Endothelial cell of umbilical vein (primary cell): ENCODE measurements around the gene TM9SF4. TPM values are rescaled to one million over a fixed set of nuclear protein-coding genes. Genes with fewer than 3 reads are reported as not detected.

Experiments used
- BruUV-seq: library from RNA; stranded (reverse); fragments of 400-500 nt; replicated peaks from 2 replicates; lab custom pipeline; 2021; lab: Mats Ljungman, UMichigan
- CTCF ChIA-PET: fragments of 300-600, 350-600 bp; sonication (Branson Sonifier 250); formaldehyde crosslinking; loops from one replicate; lab custom pipeline; 2021; ENCODE audit warnings: antibody characterized with exemption, inconsistent platforms; lab: Charles Lee
- POLR2A ChIA-PET: fragments of 300-600, 350-600 bp; sonication (Branson Sonifier 250); formaldehyde crosslinking; loops from one replicate; lab custom pipeline; 2021; ENCODE audit warnings: antibody characterized with exemption, inconsistent platforms; lab: Charles Lee
- DNase-seq: peaks from one replicate; pipeline ENCODE4 v3.0.0-alpha.2; 2011; ENCODE audit warnings: low read depth, low spot score
- FAIRE-seq: peaks from 2 replicates; lab custom pipeline; 2011; peaks lifted over from hg19 to GRCh38; lab: Jason Lieb, UNC
- H2AFZ ChIP-seq: 2 replicates; pipeline ENCODE4 v1.6.0; 2012; ENCODE audit warnings: low read depth, low read length, control low read depth, inconsistent platforms
- H3K27ac ChIP-seq: 2 replicates; pipeline ENCODE4 v1.5.1; 2011; ENCODE audit warnings: low read depth, mild to moderate bottlenecking, control low read depth, low read length, moderate library complexity; ENCODE audit not compliant: insufficient read depth
- H3K27me3 ChIP-seq, 2 experiments: 2 replicates each; pipeline versions ENCODE4 v1.6.0 to v1.6.1; 2011; ENCODE audit warnings: low read length in 2 of 2, mixed read lengths in 1 of 2; ENCODE audit not compliant: control insufficient read depth in 2 of 2, insufficient read depth in 2 of 2
- H3K36me3 ChIP-seq, 2 experiments: 2 replicates in 1 of 2; 3 replicates in 1 of 2; pipeline ENCODE4 v1.5.1; 2011; ENCODE audit warnings: low read length in 2 of 2, mild to moderate bottlenecking in 1 of 2, moderate library complexity in 1 of 2; ENCODE audit not compliant: control insufficient read depth in 2 of 2, insufficient read depth in 2 of 2; ENCODE audit errors: extremely low read depth in 1 of 2
- H3K4me1 ChIP-seq: 3 replicates; pipeline ENCODE4 v1.5.1; 2011; ENCODE audit warnings: mild to moderate bottlenecking, low read length; ENCODE audit not compliant: control insufficient read depth, insufficient read depth; ENCODE audit errors: extremely low read depth
- H3K4me2 ChIP-seq: 2 replicates; pipeline ENCODE4 v1.6.1; 2011; ENCODE audit warnings: low read length, control low read depth, mixed read lengths; ENCODE audit not compliant: insufficient read depth
- H3K4me3 ChIP-seq, 3 experiments: fragments of 200-600 bp in 1 of 3; sonication (generic), shearing (Covaris generic) in 1 of 3; replicated peaks in 1 of 3; 2 replicates each; pipeline ENCODE4 v1.5.1; 2011 to 2016; ENCODE audit warnings: control low read depth in 3 of 3, low read length in 3 of 3, mild to moderate bottlenecking in 2 of 3, inconsistent platforms in 1 of 3, low read depth in 1 of 3, moderate library complexity in 1 of 3; ENCODE audit not compliant: insufficient read depth in 1 of 3
- H3K79me2 ChIP-seq: 2 replicates; pipeline ENCODE4 v1.6.0; 2012; ENCODE audit warnings: low read length, inconsistent platforms; ENCODE audit not compliant: control insufficient read depth, insufficient read depth
- H3K9ac ChIP-seq: replicated peaks from 2 replicates; pipeline ENCODE3; 2011; ENCODE audit warnings: low read length, control low read depth; ENCODE audit not compliant: insufficient read depth; ENCODE audit errors: extremely low read depth
- H3K9me1 ChIP-seq: replicated peaks from 3 replicates; pipeline ENCODE4 v1.6.0; 2011; ENCODE audit warnings: mild to moderate bottlenecking, low read length; ENCODE audit not compliant: control insufficient read depth, insufficient read depth; ENCODE audit errors: extremely low read depth
- H3K9me3 ChIP-seq: replicated peaks from 2 replicates; pipeline ENCODE4 v1.5.1; 2012; ENCODE audit warnings: low read length, inconsistent platforms; ENCODE audit not compliant: control insufficient read depth, insufficient read depth
- H4K20me1 ChIP-seq: replicated peaks from 2 replicates; pipeline ENCODE3; 2011; ENCODE audit warnings: mild to moderate bottlenecking, low read length; ENCODE audit not compliant: control insufficient read depth, insufficient read depth; ENCODE audit errors: extremely low read depth
- FOS ChIP-seq: IDR thresholded peaks from 2 replicates; pipeline ENCODE4 v1.6.1; 2011; ENCODE audit warnings: mild to moderate bottlenecking, low read length, moderate library complexity, borderline replicate concordance; ENCODE audit not compliant: insufficient read depth
- JUN ChIP-seq: IDR thresholded peaks from 2 replicates; pipeline ENCODE4 v1.6.1; 2011; ENCODE audit warnings: borderline replicate concordance, low read depth; ENCODE audit not compliant: insufficient read length, insufficient read depth
- POLR2A ChIP-seq: IDR thresholded peaks from 2 replicates; pipeline ENCODE4 v1.6.1; 2012; ENCODE audit warnings: low read depth, mild to moderate bottlenecking, control low read depth, low read length
- dilution Hi-C: fragments of 300-500 bp; cut with MboI; formaldehyde crosslinking; loops from one replicate; pipeline ENCODE4 v1.15.0; 2019; ENCODE audit warnings: low sequenced_read_pairs; ENCODE audit not compliant: extremely low pct_ligation_motif_present
- intact Hi-C: fragments of 100-400 bp; cut with micrococcal nuclease; formaldehyde crosslinking; loops from one replicate; pipeline ENCODE4 v1.10.0; 2022
- polyA plus RNA-seq, 4 experiments: library from polyadenylated mRNA; depleted of rRNA in 3 of 4; stranded (reverse) in 3 of 4; unstranded in 1 of 4; fragments of >200 nt; gene quantifications; 2 replicates each; pipeline versions ENCODE4 v1.2.1 to v1.2.3, GENCODE V29; 2011 to 2012; ENCODE audit warnings: missing spikeins in 1 of 4
- total RNA-seq: library from RNA; stranded (reverse); gene quantifications from 2 replicates; pipeline ENCODE4 v1.2.3, GENCODE V29; 2021
- TF ChIP-seq, protein P1 (sequence below), 2 donors: IDR thresholded peaks; 1 replicate in 1 of 2; 2 replicates in 1 of 2; pipeline ENCODE4 v1.5.1; 2011; ENCODE audit warnings: low read length in 2 of 2, mild to moderate bottlenecking in 2 of 2, moderate library complexity in 2 of 2, control low read depth in 1 of 2, inconsistent platforms in 1 of 2, low read depth in 1 of 2; ENCODE audit not compliant: insufficient read depth in 1 of 2; ENCODE audit errors: extremely low read depth in 1 of 2
- TF ChIP-seq, protein P2 (sequence below): IDR thresholded peaks from 2 replicates; pipeline ENCODE4 v1.6.1; 2011; ENCODE audit not compliant: insufficient read depth, insufficient read length

The TM9SF4 gene
- total and polyA plus RNA-seq, 2 donors (not counting 3 experiments of a cell fraction or from before 2014, with no cell fraction given): 46.4 to 61.9 TPM

GRCh38 chr20:32079655-32080109 lies 29.8 kb upstream of the TM9SF4 start:
- H3K9me1 ChIP-seq: no peaks in the 10 kb centered on the region
- intact Hi-C loops: no loop called here
- no peak overlapping the region for H3K4me2 ChIP-seq
- no peak overlapping the region for H3K27ac ChIP-seq
- no peak overlapping the region for H3K4me3 ChIP-seq
- peaks cover 3% of the 10 kb centered on the region for H3K4me1 ChIP-seq
- no peak for FAIRE-seq
- H3K79me2 ChIP-seq: no peaks in the 10 kb centered on the region
- H3K9ac ChIP-seq: no peak overlapping the region
- no peaks in the 10 kb centered on the region for H3K36me3 ChIP-seq
- H4K20me1 ChIP-seq: no peaks in the 10 kb centered on the region
- dilution Hi-C loops: no loop called here
- DNase-seq: no peak
- H2AFZ ChIP-seq: no peak overlapping the region
- peaks cover 2 to 3% of the 10 kb centered on the region in 2 experiments for H3K27me3 ChIP-seq
- TF ChIP-seq, protein P1, sequence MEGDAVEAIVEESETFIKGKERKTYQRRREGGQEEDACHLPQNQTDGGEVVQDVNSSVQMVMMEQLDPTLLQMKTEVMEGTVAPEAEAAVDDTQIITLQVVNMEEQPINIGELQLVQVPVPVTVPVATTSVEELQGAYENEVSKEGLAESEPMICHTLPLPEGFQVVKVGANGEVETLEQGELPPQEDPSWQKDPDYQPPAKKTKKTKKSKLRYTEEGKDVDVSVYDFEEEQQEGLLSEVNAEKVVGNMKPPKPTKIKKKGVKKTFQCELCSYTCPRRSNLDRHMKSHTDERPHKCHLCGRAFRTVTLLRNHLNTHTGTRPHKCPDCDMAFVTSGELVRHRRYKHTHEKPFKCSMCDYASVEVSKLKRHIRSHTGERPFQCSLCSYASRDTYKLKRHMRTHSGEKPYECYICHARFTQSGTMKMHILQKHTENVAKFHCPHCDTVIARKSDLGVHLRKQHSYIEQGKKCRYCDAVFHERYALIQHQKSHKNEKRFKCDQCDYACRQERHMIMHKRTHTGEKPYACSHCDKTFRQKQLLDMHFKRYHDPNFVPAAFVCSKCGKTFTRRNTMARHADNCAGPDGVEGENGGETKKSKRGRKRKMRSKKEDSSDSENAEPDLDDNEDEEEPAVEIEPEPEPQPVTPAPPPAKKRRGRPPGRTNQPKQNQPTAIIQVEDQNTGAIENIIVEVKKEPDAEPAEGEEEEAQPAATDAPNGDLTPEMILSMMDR (IDR thresholded peaks at IDR 0.05; ENCODE audit: extremely low read depth in 1 of 2, insufficient read depth in 1 of 2, low read depth in 1 of 2, low read length in 2 of 2): no peak
- TF ChIP-seq FOS: no peak
- POLR2A ChIA-PET: no interaction called here
- no peaks in the 10 kb centered on the region for H3K9me3 ChIP-seq
- no TSS peak for BruUV-seq
- CTCF ChIA-PET: interaction anchor here (1.6 to 4.5 kb wide), 2 partner anchors 12 to 13 kb away, joined by 3 to 17 read pairs; no protein-coding TSS in a partner anchor

- H3K9me1 ChIP-seq: no peaks in the 10 kb centered on the region
- H3K27ac ChIP-seq: no peak overlapping the region
- CTCF ChIA-PET: interaction anchor here (4.5 kb wide), 1 partner anchor 11 kb away, joined by 17 read pairs; no protein-coding TSS in a partner anchor
- peaks cover 1 to 3% of the 10 kb centered on the region in 2 experiments for H3K27me3 ChIP-seq
- no peak overlapping the region for H3K9ac ChIP-seq
- TF ChIP-seq POLR2A (no peak), JUN (no peak)
- TF ChIP-seq, protein P2, sequence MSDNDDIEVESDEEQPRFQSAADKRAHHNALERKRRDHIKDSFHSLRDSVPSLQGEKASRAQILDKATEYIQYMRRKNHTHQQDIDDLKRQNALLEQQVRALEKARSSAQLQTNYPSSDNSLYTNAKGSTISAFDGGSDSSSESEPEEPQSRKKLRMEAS: no peak
- POLR2A ChIA-PET: no interaction called here
- DNase-seq (no peak), FAIRE-seq (no peak)
- no peaks in the 10 kb centered on the region for H3K36me3 ChIP-seq
- no peak overlapping the region for H3K4me3 ChIP-seq
- dilution Hi-C loops (no loop called here), intact Hi-C loops (no loop called here)
- no peak overlapping the region for H2AFZ ChIP-seq
- H3K9me3 ChIP-seq: no peaks in the 10 kb centered on the region
- H3K79me2 ChIP-seq: no peaks in the 10 kb centered on the region
- H3K4me1 ChIP-seq: peaks cover 3% of the 10 kb centered on the region
- H4K20me1 ChIP-seq: no peaks in the 10 kb centered on the region
- BruUV-seq: no TSS peak
- no peak overlapping the region for H3K4me2 ChIP-seq
These were observed 28.7 kb upstream of the TM9SF4 start for GRCh38 chr20:32080783-32081182.
